ENCODE results near the gene HCN4.

GRCh38 chr15:73270366-73271097 lies 98.2 kb downstream of the HCN4 start:
- TF ChIP-seq CTCF (IDR thresholded peaks at IDR 0.05) = no peak
- TF ChIP-seq POLR2A (IDR thresholded peaks at IDR 0.05) = no peak
- TF ChIP-seq EP300 (IDR thresholded peaks at IDR 0.05) = no peak

Data from tibial nerve (tissue), 4 donors.